ENCODE data around the gene SLC27A4.
A peak's percentile ranks its signal among the peaks of the same experiment; 100 is the strongest.

Gene SLC27A4

DNA sequence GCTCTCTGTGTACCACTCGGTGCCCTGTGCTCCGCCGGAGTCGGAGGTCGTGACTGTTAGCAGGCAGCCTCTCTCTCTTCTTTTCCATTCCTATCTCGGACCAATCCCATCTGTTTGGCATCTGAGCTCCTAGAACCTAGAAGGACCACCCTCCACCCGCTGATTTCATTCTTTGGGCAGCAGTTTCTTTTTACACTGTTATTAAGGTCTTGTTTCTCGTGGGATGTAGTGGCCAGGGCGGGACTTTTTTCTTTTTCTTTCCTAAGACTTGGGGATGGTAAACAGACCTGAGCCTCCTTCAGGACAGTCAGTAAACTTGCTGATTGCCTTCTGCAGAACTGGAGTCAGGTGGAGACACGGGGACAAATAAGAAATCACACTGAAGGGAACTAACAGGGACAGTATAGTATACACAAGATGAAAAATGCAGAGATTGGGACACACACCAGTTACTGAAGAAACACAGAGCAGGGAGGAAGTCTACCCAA lies 31.3 kb downstream of the SLC27A4 start:
- ChIA-PET POLR2A (interaction anchor here (0.8 to 1.5 kb wide), 3 partner anchors 10 to 30 kb away, joined by 3 to 6 read pairs (median 4); no protein-coding TSS in a partner anchor), CTCF (interaction anchor here (1.3 to 2.7 kb wide), 4 partner anchors 10 to 67 kb away, joined by 3 to 21 read pairs (median 4); no protein-coding TSS in a partner anchor)
- Histone ChIP-seq H3K4me3 (ENCODE audit: control insufficient read depth in 1 of 7, extremely low read depth in 1 of 7, insufficient read depth in 4 of 7, low read depth in 2 of 7, low read length in 6 of 7) (peak overlapping the region; percentile 74 to 95 (median 92)), H3K27ac (ENCODE audit: insufficient read depth in 1 of 2, low read depth in 1 of 2, low read length in 2 of 2, poor library complexity in 1 of 2, severe bottlenecking in 2 of 2) (peak overlapping the region; percentile 86 to 92), H3K9me3 (ENCODE audit: control extremely low read depth in 1 of 5, control insufficient read depth in 4 of 5, insufficient read depth in 2 of 5, low read depth in 1 of 5, low read length in 4 of 5) (no peaks in the 10 kb centered on the region), H3K36me3 (ENCODE audit: control insufficient read depth in 4 of 4, insufficient read depth in 4 of 4, low read length in 3 of 4) (peaks cover 2 to 15% (median 14%) of the 10 kb centered on the region in 4 experiments), H3K4me1 (ENCODE audit: control extremely low read depth in 1 of 4, control insufficient read depth in 4 of 4, insufficient read depth in 4 of 4, low read length in 3 of 4) (peaks cover 10 to 24% (median 19%) of the 10 kb centered on the region in 4 experiments), H3K27me3 (replicated peaks in 2 of 5; ENCODE audit: control insufficient read depth in 4 of 5, insufficient read depth in 5 of 5, low read length in 4 of 5) (no peaks in the 10 kb centered on the region)
- 0% methylated on average over 9 of the region's 10 CpGs for WGBS (ENCODE audit: insufficient coverage)
- DNase-seq: peak; percentile 16 to 38 (median 25)

GRCh38 chr9:128372188-128372641 lies 31.9 kb downstream of the SLC27A4 start:
- peak overlapping the region; percentile 86 to 92 for H3K27ac ChIP-seq (ENCODE audit: insufficient read depth in 1 of 2, low read depth in 1 of 2, low read length in 2 of 2, poor library complexity in 1 of 2, severe bottlenecking in 2 of 2)
- H3K4me3 ChIP-seq (ENCODE audit: control insufficient read depth in 1 of 7, extremely low read depth in 1 of 7, insufficient read depth in 4 of 7, low read depth in 2 of 7, low read length in 6 of 7): peak overlapping the region in 6 of 7 experiments; percentile 76 to 95 (median 92)
- WGBS (ENCODE audit: insufficient coverage): 17% methylated on average over 2 of the region's 4 CpGs
- peaks cover 2 to 15% (median 14%) of the 10 kb centered on the region in 4 experiments for H3K36me3 ChIP-seq (ENCODE audit: control insufficient read depth in 4 of 4, insufficient read depth in 4 of 4, low read length in 3 of 4)
- no peaks in the 10 kb centered on the region for H3K9me3 ChIP-seq (ENCODE audit: control extremely low read depth in 1 of 5, control insufficient read depth in 4 of 5, insufficient read depth in 2 of 5, low read depth in 1 of 5, low read length in 4 of 5)
- H3K27me3 ChIP-seq (replicated peaks in 2 of 5; ENCODE audit: control insufficient read depth in 4 of 5, insufficient read depth in 5 of 5, low read length in 4 of 5): no peaks in the 10 kb centered on the region
- POLR2A ChIA-PET: no interaction called here
- peaks cover 10 to 24% (median 19%) of the 10 kb centered on the region in 4 experiments for H3K4me1 ChIP-seq (ENCODE audit: control extremely low read depth in 1 of 4, control insufficient read depth in 4 of 4, insufficient read depth in 4 of 4, low read length in 3 of 4)
- CTCF ChIA-PET: interaction anchor here (1.3 to 2.7 kb wide), 2 partner anchors 10 to 30 kb away, joined by 3 to 21 read pairs; no protein-coding TSS in a partner anchor
- DNase-seq: peak; percentile 43 to 73 (median 55)

- H3K27ac ChIP-seq (ENCODE audit: insufficient read depth in 1 of 2, low read depth in 1 of 2, low read length in 2 of 2, poor library complexity in 1 of 2, severe bottlenecking in 2 of 2): peak overlapping the region; percentile 86 to 92
- POLR2A ChIA-PET: no interaction called here
- 100% methylated on average over 1 of the region's 1 CpG for WGBS (ENCODE audit: insufficient coverage)
These were observed 32.5 kb downstream of the SLC27A4 start for GRCh38 chr9:128372784-128373183.

GRCh38 chr9:128374221-128374675 lies 33.9 kb downstream of the SLC27A4 start:
- H3K4me1 ChIP-seq (ENCODE audit: control extremely low read depth in 1 of 4, control insufficient read depth in 4 of 4, insufficient read depth in 4 of 4, low read length in 3 of 4): peaks cover 10 to 24% (median 19%) of the 10 kb centered on the region in 4 experiments
- no peak overlapping the region for H3K4me3 ChIP-seq (ENCODE audit: control insufficient read depth in 1 of 7, extremely low read depth in 1 of 7, insufficient read depth in 4 of 7, low read depth in 2 of 7, low read length in 6 of 7)
- no peaks in the 10 kb centered on the region for H3K27me3 ChIP-seq (replicated peaks in 2 of 5; ENCODE audit: control insufficient read depth in 4 of 5, insufficient read depth in 5 of 5, low read length in 4 of 5)
- ChIA-PET POLR2A (no interaction called here), CTCF (no interaction called here)
- WGBS (ENCODE audit: insufficient coverage): 97% methylated on average over 7 of the region's 9 CpGs
- peaks cover 2 to 25% (median 22%) of the 10 kb centered on the region in 4 experiments for H3K36me3 ChIP-seq (ENCODE audit: control insufficient read depth in 4 of 4, insufficient read depth in 4 of 4, low read length in 3 of 4)
- no peak for DNase-seq
- no peaks in the 10 kb centered on the region for H3K9me3 ChIP-seq (ENCODE audit: control extremely low read depth in 1 of 5, control insufficient read depth in 4 of 5, insufficient read depth in 2 of 5, low read depth in 1 of 5, low read length in 4 of 5)
- no peak overlapping the region for H3K27ac ChIP-seq (ENCODE audit: insufficient read depth in 1 of 2, low read depth in 1 of 2, low read length in 2 of 2, poor library complexity in 1 of 2, severe bottlenecking in 2 of 2)

More at GRCh38 chr9:128372784-128373183, 32.5 kb downstream of the SLC27A4 start:
- H3K27me3 ChIP-seq (replicated peaks in 2 of 5; ENCODE audit: control insufficient read depth in 4 of 5, insufficient read depth in 5 of 5, low read length in 4 of 5): no peaks in the 10 kb centered on the region
- CTCF ChIA-PET: interaction anchor here (2.7 kb wide), 1 partner anchor 11 kb away, joined by 21 read pairs; no protein-coding TSS in a partner anchor
- H3K9me3 ChIP-seq (ENCODE audit: control extremely low read depth in 1 of 5, control insufficient read depth in 4 of 5, insufficient read depth in 2 of 5, low read depth in 1 of 5, low read length in 4 of 5): no peaks in the 10 kb centered on the region
- H3K4me1 ChIP-seq (ENCODE audit: control extremely low read depth in 1 of 4, control insufficient read depth in 4 of 4, insufficient read depth in 4 of 4, low read length in 3 of 4): peaks cover 10 to 24% (median 19%) of the 10 kb centered on the region in 4 experiments
- peak in 2 of 3 donors; percentile 9 to 33 for DNase-seq
- H3K36me3 ChIP-seq (ENCODE audit: control insufficient read depth in 4 of 4, insufficient read depth in 4 of 4, low read length in 3 of 4): peaks cover 2 to 18% (median 16%) of the 10 kb centered on the region in 4 experiments
- H3K4me3 ChIP-seq (ENCODE audit: control insufficient read depth in 1 of 7, extremely low read depth in 1 of 7, insufficient read depth in 4 of 7, low read depth in 2 of 7, low read length in 6 of 7): peak overlapping the region in 5 of 7 experiments; percentile 5 to 94 (median 92)

- Histone ChIP-seq H3K27ac (ENCODE audit: insufficient read depth in 1 of 2, low read depth in 1 of 2, low read length in 2 of 2, poor library complexity in 1 of 2, severe bottlenecking in 2 of 2) (no peak overlapping the region), H3K9me3 (ENCODE audit: control extremely low read depth in 1 of 5, control insufficient read depth in 4 of 5, insufficient read depth in 2 of 5, low read depth in 1 of 5, low read length in 4 of 5) (no peaks in the 10 kb centered on the region), H3K36me3 (ENCODE audit: control insufficient read depth in 4 of 4, insufficient read depth in 4 of 4, low read length in 3 of 4) (peaks cover 2 to 29% (median 24%) of the 10 kb centered on the region in 4 experiments), H3K4me3 (ENCODE audit: control insufficient read depth in 1 of 7, extremely low read depth in 1 of 7, insufficient read depth in 4 of 7, low read depth in 2 of 7, low read length in 6 of 7) (no peak overlapping the region), H3K27me3 (replicated peaks in 2 of 5; ENCODE audit: control insufficient read depth in 4 of 5, insufficient read depth in 5 of 5, low read length in 4 of 5) (no peaks in the 10 kb centered on the region), H3K4me1 (ENCODE audit: control extremely low read depth in 1 of 4, control insufficient read depth in 4 of 4, insufficient read depth in 4 of 4, low read length in 3 of 4) (peaks cover 8 to 16% (median 12%) of the 10 kb centered on the region in 4 experiments)
- CTCF ChIA-PET: interaction anchor here (1.6 to 2.1 kb wide), 2 partner anchors 13 to 37 kb away, joined by 5 to 8 read pairs; no protein-coding TSS in a partner anchor
- POLR2A ChIA-PET: interaction anchor here (0.6 kb wide), 1 partner anchor 237 kb away, joined by 8 read pairs; no protein-coding TSS in a partner anchor
- DNase-seq: no peak
- WGBS (ENCODE audit: insufficient coverage): 94% methylated on average over 2 of the region's 5 CpGs
These were observed 35.5 kb downstream of the SLC27A4 start for GRCh38 chr9:128375865-128376264.

- Histone ChIP-seq H3K4me1 (ENCODE audit: control extremely low read depth in 1 of 4, control insufficient read depth in 4 of 4, insufficient read depth in 4 of 4, low read length in 3 of 4) (no peaks in the 10 kb centered on the region), H3K27ac (ENCODE audit: insufficient read depth in 1 of 2, low read depth in 1 of 2, low read length in 2 of 2, poor library complexity in 1 of 2, severe bottlenecking in 2 of 2) (peak overlapping the region in 1 of 2 experiments; percentile 32), H3K4me3 (ENCODE audit: control insufficient read depth in 1 of 7, extremely low read depth in 1 of 7, insufficient read depth in 4 of 7, low read depth in 2 of 7, low read length in 6 of 7) (no peak overlapping the region), H3K36me3 (ENCODE audit: control insufficient read depth in 4 of 4, insufficient read depth in 4 of 4, low read length in 3 of 4) (peaks cover 2 to 70% (median 50%) of the 10 kb centered on the region in 4 experiments), H3K27me3 (replicated peaks in 2 of 5; ENCODE audit: control insufficient read depth in 4 of 5, insufficient read depth in 5 of 5, low read length in 4 of 5) (no peaks in the 10 kb centered on the region), H3K9me3 (ENCODE audit: control extremely low read depth in 1 of 5, control insufficient read depth in 4 of 5, insufficient read depth in 2 of 5, low read depth in 1 of 5, low read length in 4 of 5) (no peaks in the 10 kb centered on the region)
- WGBS (ENCODE audit: insufficient coverage): 90% methylated on average over 3 of the region's 6 CpGs
- CTCF ChIA-PET: interaction anchor here (0.6 kb wide), 1 partner anchor 1504 kb away, joined by 3 read pairs; no protein-coding TSS in a partner anchor
- DNase-seq: no peak
- POLR2A ChIA-PET: no interaction called here
These were observed 41.9 kb downstream of the SLC27A4 start for GRCh38 chr9:128382261-128382660.

Data from common myeloid progenitor, CD34-positive (primary cell).